Liver (tissue), 9 donors: ENCODE data around the gene FAM120AOS. TPM values are rescaled to one million over a fixed set of nuclear protein-coding genes. Genes with fewer than 3 reads are reported as not detected.

Experiments used
- DNase-seq: peaks from one replicate; pipeline ENCODE4 v3.0.0-alpha.2; 2017; ENCODE audit warnings: low spot score
- H3K27ac ChIP-seq, 2 donors: one replicate each; pipeline ENCODE4 v1.7.0; 2013; ENCODE audit warnings: inconsistent platforms in 2 of 2, low read length in 2 of 2, control low read depth in 1 of 2, low read depth in 1 of 2, mild to moderate bottlenecking in 1 of 2
- H3K27me3 ChIP-seq, 4 donors: one replicate each; pipeline versions ENCODE4 v1.6.1 to v1.7.0; 2013; ENCODE audit warnings: low read length in 3 of 4, inconsistent platforms in 1 of 4, mild to moderate bottlenecking in 1 of 4, moderate library complexity in 1 of 4; ENCODE audit not compliant: control insufficient read depth in 4 of 4, insufficient read depth in 4 of 4
- H3K36me3 ChIP-seq, 4 donors: one replicate each; pipeline versions ENCODE4 v1.6.1 to v1.7.0; 2013; ENCODE audit warnings: low read length in 3 of 4, mild to moderate bottlenecking in 3 of 4, low read depth in 1 of 4, moderate library complexity in 1 of 4; ENCODE audit not compliant: control insufficient read depth in 4 of 4, insufficient read depth in 3 of 4
- H3K4me1 ChIP-seq, 4 donors: one replicate each; pipeline versions ENCODE4 v1.6.1 to v1.7.0; 2013; ENCODE audit warnings: low read length in 3 of 4, mild to moderate bottlenecking in 3 of 4, moderate library complexity in 1 of 4; ENCODE audit not compliant: control insufficient read depth in 4 of 4, insufficient read depth in 4 of 4
- H3K4me3 ChIP-seq, 3 donors: one replicate each; pipeline versions ENCODE4 v1.6.1 to v1.7.0; 2013; ENCODE audit warnings: low read length in 3 of 3, control low read depth in 1 of 3, low read depth in 1 of 3, mild to moderate bottlenecking in 1 of 3
- H3K9ac ChIP-seq, 2 donors: one replicate each; pipeline ENCODE4 v1.7.0; 2013; ENCODE audit warnings: low read length in 2 of 2, mild to moderate bottlenecking in 2 of 2, moderate library complexity in 2 of 2, control low read depth in 1 of 2, low read depth in 1 of 2
- H3K9me3 ChIP-seq, 4 donors: one replicate each; pipeline versions ENCODE4 v1.6.1 to v1.7.0; 2013; ENCODE audit warnings: low read length in 3 of 4; ENCODE audit not compliant: control insufficient read depth in 4 of 4
- EGR1 ChIP-seq, 2 donors: IDR thresholded peaks; 2 replicates each; pipeline ENCODE4 v1.6.1; 2016 to 2018; ENCODE audit warnings: antibody characterized with exemption in 2 of 2, low read depth in 2 of 2
- FOXA2 ChIP-seq: IDR thresholded peaks from 2 replicates; pipeline ENCODE4 v1.6.1; 2016; ENCODE audit warnings: antibody characterized with exemption
- HNF4A ChIP-seq, 2 donors: conservative IDR thresholded peaks; 2 replicates each; pipeline ENCODE4 v1.6.1; 2016; ENCODE audit warnings: antibody characterized with exemption in 2 of 2, mild to moderate bottlenecking in 2 of 2
- HNF4G ChIP-seq: IDR thresholded peaks from 2 replicates; pipeline ENCODE4 v1.6.1; 2016; ENCODE audit warnings: antibody characterized with exemption
- JUND ChIP-seq, 2 donors: IDR thresholded peaks; 2 replicates each; pipeline ENCODE4 v1.6.1; 2016; ENCODE audit warnings: antibody characterized with exemption in 2 of 2
- NR2F2 ChIP-seq: IDR thresholded peaks from 2 replicates; pipeline ENCODE4 v1.6.1; 2016; ENCODE audit warnings: antibody characterized with exemption
- RAD21 ChIP-seq, 2 donors: IDR thresholded peaks; 2 replicates each; pipeline ENCODE4 v1.6.1; 2016; ENCODE audit warnings: antibody characterized with exemption in 2 of 2, mild to moderate bottlenecking in 2 of 2
- RXRA ChIP-seq, 2 donors: IDR thresholded peaks; 2 replicates each; pipeline ENCODE4 v1.6.1; 2017 to 2018; ENCODE audit warnings: antibody characterized with exemption in 2 of 2, mild to moderate bottlenecking in 1 of 2
- SP1 ChIP-seq: IDR thresholded peaks from 2 replicates; pipeline ENCODE4 v1.6.1; 2018; ENCODE audit warnings: antibody characterized with exemption, mild to moderate bottlenecking
- TAF1 ChIP-seq: conservative IDR thresholded peaks from 2 replicates; pipeline ENCODE4 v1.6.1; 2016; ENCODE audit warnings: antibody characterized with exemption, mild to moderate bottlenecking
- WGBS: extraction: QIAGEN DNeasy Blood & Tissue Kit; methylation state at CpG from one replicate; pipeline ENCODE4 v1.1.7; 2013; 5-methylcytosine and 5-hydroxymethylcytosine counted together
- polyA plus RNA-seq, 2 donors: library from polyadenylated mRNA; stranded (reverse) in 1 of 2; unstranded in 1 of 2; fragments of 200-250 nt in 1 of 2; fragments of >200 nt in 1 of 2; fragmentation: Nextera tagmentation in 1 of 2; extraction: Ambion mirVana in 1 of 2; gene quantifications; one replicate each; pipeline versions ENCODE4 v1.2.1 to v1.2.3, GENCODE V29; 2013 to 2015
- total RNA-seq, 2 donors: library from RNA; depleted of rRNA; stranded (reverse); fragments of >200 nt; gene quantifications; one replicate each; pipeline ENCODE4 v1.2.3, GENCODE V29; 2014
- TF ChIP-seq, protein P1 (sequence below): fragments of 150-350 bp; IDR thresholded peaks from 2 replicates; pipeline ENCODE4 v1.5.1; 2017; ENCODE audit warnings: improper control_type of control experiment, low read depth, low read length; ENCODE audit not compliant: missing input control
- TF ChIP-seq, protein P2 (sequence below): IDR thresholded peaks from 2 replicates; pipeline ENCODE4 v1.6.1; 2016; ENCODE audit warnings: antibody characterized with exemption
- TF ChIP-seq, protein P3 (sequence below): IDR thresholded peaks from 2 replicates; pipeline ENCODE4 v1.6.1; 2016; ENCODE audit warnings: antibody characterized with exemption, mild to moderate bottlenecking
- donor health status: healthy.
- donor health status: healthy.
- donor health status: healthy.
- donor health status: healthy.
- donor health status: healthy.

The FAM120AOS gene
- total and polyA plus RNA-seq, 4 donors = 16.4 to 25.0 (median 17.3) TPM

DNA sequence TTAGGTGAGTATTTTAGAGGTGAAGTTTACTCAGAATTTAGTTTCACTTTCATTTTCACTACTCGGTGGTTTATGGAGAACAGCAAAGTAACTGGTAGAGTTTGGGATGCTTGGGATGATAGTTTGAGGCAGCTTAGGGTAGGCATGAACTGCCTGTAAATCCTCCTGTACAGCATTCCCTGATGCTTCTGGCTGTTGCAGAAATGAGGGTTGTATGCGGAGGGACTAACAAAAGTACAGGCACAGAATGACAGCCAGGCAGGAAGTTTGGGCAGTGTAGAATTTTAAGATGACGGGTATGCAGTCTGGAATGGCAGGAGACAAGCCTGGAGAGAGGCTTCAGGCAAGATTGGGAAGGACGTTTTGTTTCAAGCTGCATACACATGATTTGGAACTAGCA is 48.0 kb upstream of the FAM120AOS start:
- Histone ChIP-seq H3K4me1 (peaks cover 0 to 21% (median 5%) of the 10 kb centered on the region in 4 donors), H3K36me3 (peaks cover 3 to 30% (median 18%) of the 10 kb centered on the region in 4 donors), H3K9ac (peak overlapping the region in 1 of 2 donors; percentile 16), H3K27ac (peak overlapping the region in 1 of 2 donors; percentile 36), H3K27me3 (no peaks in the 10 kb centered on the region), H3K4me3 (peak overlapping the region in 2 of 3 donors; percentile 30 to 33), H3K9me3 (no peaks in the 10 kb centered on the region)
- DNase-seq = no peak
- 52% methylated on average over 4 of the region's 4 CpGs for WGBS
- TF ChIP-seq HNF4A (conservative IDR thresholded peaks at IDR 0.05) (no peak), RAD21 (IDR thresholded peaks at IDR 0.05) (no peak)

DNA sequence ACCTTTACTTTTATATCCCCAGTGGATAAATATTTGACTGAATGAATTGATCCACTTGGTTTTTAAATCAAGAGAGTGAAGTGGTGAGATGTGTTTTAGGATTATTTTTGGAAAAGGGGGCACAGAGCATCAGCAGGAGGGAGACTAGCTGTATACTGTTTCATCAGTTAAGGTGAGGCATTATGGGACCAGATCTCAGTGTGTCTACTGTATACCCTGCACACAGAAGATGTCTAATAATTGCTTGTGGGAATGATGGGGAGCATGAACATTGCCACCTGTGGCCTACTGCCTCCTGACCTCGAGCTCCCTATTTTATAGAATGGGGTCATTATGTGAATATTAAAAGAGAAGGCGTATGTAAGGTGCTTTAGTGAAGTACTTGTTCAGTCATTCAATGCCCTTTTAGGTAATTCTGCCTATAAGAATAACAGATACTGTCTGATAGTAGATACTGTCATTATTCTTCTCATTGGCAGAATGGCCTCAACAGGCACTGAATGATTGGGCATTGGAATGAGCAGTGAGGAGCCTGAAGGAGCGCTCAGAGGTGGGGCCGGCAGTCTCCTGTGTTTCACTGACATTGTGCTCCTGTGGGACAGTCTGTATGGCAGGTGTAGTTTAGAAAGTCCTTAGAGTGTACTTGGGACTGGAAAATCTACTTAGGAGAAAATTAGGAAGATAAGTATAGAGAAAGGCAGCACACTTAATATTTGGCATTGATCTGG is 47.4 kb upstream of the FAM120AOS start:
- no peak for DNase-seq
- H3K4me1 ChIP-seq = peaks cover 0 to 21% (median 5%) of the 10 kb centered on the region in 4 donors
- H3K27ac ChIP-seq = peak overlapping the region; percentile 13 to 36
- no peak for TF ChIP-seq RAD21 (IDR thresholded peaks at IDR 0.05)
- TF ChIP-seq TAF1 = no peak
- TF ChIP-seq HNF4A (conservative IDR thresholded peaks at IDR 0.05) = no peak
- no peak for TF ChIP-seq SP1
- no peak for TF ChIP-seq NR2F2
- no peak for TF ChIP-seq HNF4G
- no peak for TF ChIP-seq EGR1 (IDR thresholded peaks at IDR 0.05; ENCODE audit: low read depth in 2 of 2)
- TF ChIP-seq RXRA (IDR thresholded peaks at IDR 0.05) = no peak
- TF ChIP-seq FOXA2 = no peak
- TF ChIP-seq, protein P1, sequence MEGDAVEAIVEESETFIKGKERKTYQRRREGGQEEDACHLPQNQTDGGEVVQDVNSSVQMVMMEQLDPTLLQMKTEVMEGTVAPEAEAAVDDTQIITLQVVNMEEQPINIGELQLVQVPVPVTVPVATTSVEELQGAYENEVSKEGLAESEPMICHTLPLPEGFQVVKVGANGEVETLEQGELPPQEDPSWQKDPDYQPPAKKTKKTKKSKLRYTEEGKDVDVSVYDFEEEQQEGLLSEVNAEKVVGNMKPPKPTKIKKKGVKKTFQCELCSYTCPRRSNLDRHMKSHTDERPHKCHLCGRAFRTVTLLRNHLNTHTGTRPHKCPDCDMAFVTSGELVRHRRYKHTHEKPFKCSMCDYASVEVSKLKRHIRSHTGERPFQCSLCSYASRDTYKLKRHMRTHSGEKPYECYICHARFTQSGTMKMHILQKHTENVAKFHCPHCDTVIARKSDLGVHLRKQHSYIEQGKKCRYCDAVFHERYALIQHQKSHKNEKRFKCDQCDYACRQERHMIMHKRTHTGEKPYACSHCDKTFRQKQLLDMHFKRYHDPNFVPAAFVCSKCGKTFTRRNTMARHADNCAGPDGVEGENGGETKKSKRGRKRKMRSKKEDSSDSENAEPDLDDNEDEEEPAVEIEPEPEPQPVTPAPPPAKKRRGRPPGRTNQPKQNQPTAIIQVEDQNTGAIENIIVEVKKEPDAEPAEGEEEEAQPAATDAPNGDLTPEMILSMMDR = no peak
- TF ChIP-seq JUND (IDR thresholded peaks at IDR 0.05) = no peak
- TF ChIP-seq, protein P2, sequence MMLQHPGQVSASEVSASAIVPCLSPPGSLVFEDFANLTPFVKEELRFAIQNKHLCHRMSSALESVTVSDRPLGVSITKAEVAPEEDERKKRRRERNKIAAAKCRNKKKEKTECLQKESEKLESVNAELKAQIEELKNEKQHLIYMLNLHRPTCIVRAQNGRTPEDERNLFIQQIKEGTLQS = no peak
- TF ChIP-seq, protein P3, sequence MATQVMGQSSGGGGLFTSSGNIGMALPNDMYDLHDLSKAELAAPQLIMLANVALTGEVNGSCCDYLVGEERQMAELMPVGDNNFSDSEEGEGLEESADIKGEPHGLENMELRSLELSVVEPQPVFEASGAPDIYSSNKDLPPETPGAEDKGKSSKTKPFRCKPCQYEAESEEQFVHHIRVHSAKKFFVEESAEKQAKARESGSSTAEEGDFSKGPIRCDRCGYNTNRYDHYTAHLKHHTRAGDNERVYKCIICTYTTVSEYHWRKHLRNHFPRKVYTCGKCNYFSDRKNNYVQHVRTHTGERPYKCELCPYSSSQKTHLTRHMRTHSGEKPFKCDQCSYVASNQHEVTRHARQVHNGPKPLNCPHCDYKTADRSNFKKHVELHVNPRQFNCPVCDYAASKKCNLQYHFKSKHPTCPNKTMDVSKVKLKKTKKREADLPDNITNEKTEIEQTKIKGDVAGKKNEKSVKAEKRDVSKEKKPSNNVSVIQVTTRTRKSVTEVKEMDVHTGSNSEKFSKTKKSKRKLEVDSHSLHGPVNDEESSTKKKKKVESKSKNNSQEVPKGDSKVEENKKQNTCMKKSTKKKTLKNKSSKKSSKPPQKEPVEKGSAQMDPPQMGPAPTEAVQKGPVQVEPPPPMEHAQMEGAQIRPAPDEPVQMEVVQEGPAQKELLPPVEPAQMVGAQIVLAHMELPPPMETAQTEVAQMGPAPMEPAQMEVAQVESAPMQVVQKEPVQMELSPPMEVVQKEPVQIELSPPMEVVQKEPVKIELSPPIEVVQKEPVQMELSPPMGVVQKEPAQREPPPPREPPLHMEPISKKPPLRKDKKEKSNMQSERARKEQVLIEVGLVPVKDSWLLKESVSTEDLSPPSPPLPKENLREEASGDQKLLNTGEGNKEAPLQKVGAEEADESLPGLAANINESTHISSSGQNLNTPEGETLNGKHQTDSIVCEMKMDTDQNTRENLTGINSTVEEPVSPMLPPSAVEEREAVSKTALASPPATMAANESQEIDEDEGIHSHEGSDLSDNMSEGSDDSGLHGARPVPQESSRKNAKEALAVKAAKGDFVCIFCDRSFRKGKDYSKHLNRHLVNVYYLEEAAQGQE = no peak
- H3K9ac ChIP-seq = no peak overlapping the region
- WGBS = 92% methylated on average over 4 of the region's 4 CpGs
- H3K36me3 ChIP-seq = peaks cover 3 to 32% (median 18%) of the 10 kb centered on the region in 4 donors
- no peaks in the 10 kb centered on the region for H3K9me3 ChIP-seq
- no peak overlapping the region for H3K4me3 ChIP-seq
- no peaks in the 10 kb centered on the region for H3K27me3 ChIP-seq
